ENCODE measurements around the gene KNSTRN.

KNSTRN gene

DNA sequence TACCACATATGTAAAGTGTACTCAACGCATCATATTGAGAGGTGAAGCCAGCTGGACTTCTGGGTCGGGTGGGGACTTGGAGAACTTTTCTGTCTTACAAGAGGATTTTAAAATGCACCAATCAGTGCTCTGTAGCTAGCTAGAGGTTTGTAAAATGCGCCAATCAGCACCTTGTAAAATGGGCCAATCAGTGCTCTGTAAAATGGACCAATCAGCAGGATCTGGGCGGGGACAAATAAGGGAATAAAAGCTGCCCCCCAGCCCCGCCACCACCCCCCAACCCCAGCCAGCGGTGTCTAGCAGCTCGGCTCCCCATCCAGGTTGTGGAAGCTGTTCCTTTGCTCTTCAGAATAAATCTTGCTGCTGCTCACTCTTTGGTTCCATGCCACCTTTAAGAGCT lies 16.8 kb downstream of the KNSTRN start:
- no peak for DNase-seq
- TF ChIP-seq EZH2 (IDR thresholded peaks at IDR 0.05; ENCODE audit: borderline replicate concordance, low read depth, low read length, severe bottlenecking), result no peak
- TF ChIP-seq, protein P1, sequence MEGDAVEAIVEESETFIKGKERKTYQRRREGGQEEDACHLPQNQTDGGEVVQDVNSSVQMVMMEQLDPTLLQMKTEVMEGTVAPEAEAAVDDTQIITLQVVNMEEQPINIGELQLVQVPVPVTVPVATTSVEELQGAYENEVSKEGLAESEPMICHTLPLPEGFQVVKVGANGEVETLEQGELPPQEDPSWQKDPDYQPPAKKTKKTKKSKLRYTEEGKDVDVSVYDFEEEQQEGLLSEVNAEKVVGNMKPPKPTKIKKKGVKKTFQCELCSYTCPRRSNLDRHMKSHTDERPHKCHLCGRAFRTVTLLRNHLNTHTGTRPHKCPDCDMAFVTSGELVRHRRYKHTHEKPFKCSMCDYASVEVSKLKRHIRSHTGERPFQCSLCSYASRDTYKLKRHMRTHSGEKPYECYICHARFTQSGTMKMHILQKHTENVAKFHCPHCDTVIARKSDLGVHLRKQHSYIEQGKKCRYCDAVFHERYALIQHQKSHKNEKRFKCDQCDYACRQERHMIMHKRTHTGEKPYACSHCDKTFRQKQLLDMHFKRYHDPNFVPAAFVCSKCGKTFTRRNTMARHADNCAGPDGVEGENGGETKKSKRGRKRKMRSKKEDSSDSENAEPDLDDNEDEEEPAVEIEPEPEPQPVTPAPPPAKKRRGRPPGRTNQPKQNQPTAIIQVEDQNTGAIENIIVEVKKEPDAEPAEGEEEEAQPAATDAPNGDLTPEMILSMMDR (IDR thresholded peaks at IDR 0.05; ENCODE audit: borderline replicate concordance, extremely low read depth, low read length, poor library complexity, severe bottlenecking), result no peak
- peaks cover 23% of the 10 kb centered on the region for H3K4me1 ChIP-seq (ENCODE audit: insufficient read depth, low read length)

DNA sequence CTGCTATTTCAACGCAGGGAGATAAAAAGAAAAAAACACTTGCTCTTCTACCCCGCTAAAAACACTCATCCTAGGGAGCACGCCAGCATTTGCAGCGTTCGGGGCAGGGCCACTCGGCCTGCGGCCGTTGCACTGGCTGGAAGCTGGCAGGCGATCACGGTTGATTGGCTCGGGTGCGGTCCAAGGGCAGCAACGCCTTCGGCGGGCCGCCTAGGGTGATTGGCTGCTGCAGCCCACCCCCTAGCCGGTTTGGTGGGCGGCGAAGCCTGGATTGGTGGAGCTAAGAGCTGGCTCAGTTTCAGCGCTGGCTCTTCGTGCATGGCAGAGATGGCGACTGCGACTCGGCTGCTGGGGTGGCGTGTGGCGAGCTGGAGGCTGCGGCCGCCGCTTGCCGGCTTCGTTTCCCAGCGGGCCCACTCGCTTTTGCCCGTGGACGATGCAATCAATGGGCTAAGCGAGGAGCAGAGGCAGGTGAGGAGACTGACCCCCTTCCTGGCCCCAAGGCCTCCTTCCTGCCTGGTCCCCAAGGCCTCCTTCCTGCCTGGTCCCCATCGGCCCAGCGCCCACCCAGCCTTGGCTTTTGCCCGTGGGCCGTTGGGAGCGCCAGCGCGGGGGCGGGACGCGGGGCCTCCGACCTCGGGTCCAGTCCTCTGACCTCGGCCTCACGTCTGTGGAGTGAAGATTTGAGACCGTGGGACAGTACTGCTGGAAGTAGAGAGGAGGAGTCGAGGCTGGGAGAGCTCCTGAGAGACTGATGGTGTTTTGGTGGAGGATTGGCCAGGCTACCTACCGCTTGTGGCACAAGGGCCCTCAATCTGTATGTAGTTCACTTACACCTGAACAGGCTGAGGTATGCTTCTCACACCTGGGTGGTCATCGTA lies 23.2 kb downstream of the KNSTRN start, which contains the start of gene IVD:
TSS of gene IVD (plus strand) at position 295 of the 881 bp plus-strand sequence. CDS start at position 328, 33 bp downstream.
- Histone ChIP-seq H3K79me2 (ENCODE audit: insufficient read depth, low read length) (peaks cover 26% of the 10 kb centered on the region), H3K9ac (ENCODE audit: low read depth, low read length) (peak within 1 kb of the TSS; percentile 94), H3K4me1 (ENCODE audit: insufficient read depth, low read length) (peaks cover 35% of the 10 kb centered on the region), H3K36me3 (ENCODE audit: insufficient read depth, low read length) (peaks cover 34% of the 10 kb centered on the region), H3K27me3 (ENCODE audit: insufficient read depth, low read length, poor library complexity) (no peaks in the 10 kb centered on the region), H3K4me3 (ENCODE audit: low read depth in 1 of 2, low read length in 2 of 2) (peak within 1 kb of the TSS; percentile 65 to 84), H3K27ac (ENCODE audit: low read length) (peak within 1 kb of the TSS; percentile 92), H2AFZ (ENCODE audit: low read depth, low read length) (peak within 1 kb of the TSS; percentile 93), H3K4me2 (ENCODE audit: insufficient read depth, low read length) (peak within 1 kb of the TSS; percentile 85), H3K9me3 (ENCODE audit: insufficient read depth, low read length, severe bottlenecking) (no peaks in the 10 kb centered on the region), H4K20me1 (ENCODE audit: insufficient read depth, low read length) (no peaks in the 10 kb centered on the region)
- peak; percentile 94 for DNase-seq
- TF ChIP-seq, protein P1 (IDR thresholded peaks at IDR 0.05; ENCODE audit: borderline replicate concordance, extremely low read depth, low read length, poor library complexity, severe bottlenecking), result no peak
- TF ChIP-seq EZH2 (IDR thresholded peaks at IDR 0.05; ENCODE audit: borderline replicate concordance, low read depth, low read length, severe bottlenecking), result no peak
- ATAC-seq (ENCODE audit: insufficient read depth, low read depth), result peak; percentile 99

More for the DNA sequence above, 16.8 kb downstream of the KNSTRN start:
- no peak overlapping the region for H3K27ac ChIP-seq (ENCODE audit: low read length)
- no peaks in the 10 kb centered on the region for H3K9me3 ChIP-seq (ENCODE audit: insufficient read depth, low read length, severe bottlenecking)
- H3K27me3 ChIP-seq (ENCODE audit: insufficient read depth, low read length, poor library complexity), result no peaks in the 10 kb centered on the region
- H3K36me3 ChIP-seq (ENCODE audit: insufficient read depth, low read length), result peaks cover 5% of the 10 kb centered on the region
- no peak overlapping the region for H3K4me2 ChIP-seq (ENCODE audit: insufficient read depth, low read length)
- no peaks in the 10 kb centered on the region for H4K20me1 ChIP-seq (ENCODE audit: insufficient read depth, low read length)
- H3K4me3 ChIP-seq (ENCODE audit: low read depth in 1 of 2, low read length in 2 of 2), result no peak overlapping the region
- H3K79me2 ChIP-seq (ENCODE audit: insufficient read depth, low read length), result no peaks in the 10 kb centered on the region
- no peak for ATAC-seq (ENCODE audit: insufficient read depth, low read depth)
- no peak overlapping the region for H2AFZ ChIP-seq (ENCODE audit: low read depth, low read length)
- H3K9ac ChIP-seq (ENCODE audit: low read depth, low read length), result no peak overlapping the region

DNA sequence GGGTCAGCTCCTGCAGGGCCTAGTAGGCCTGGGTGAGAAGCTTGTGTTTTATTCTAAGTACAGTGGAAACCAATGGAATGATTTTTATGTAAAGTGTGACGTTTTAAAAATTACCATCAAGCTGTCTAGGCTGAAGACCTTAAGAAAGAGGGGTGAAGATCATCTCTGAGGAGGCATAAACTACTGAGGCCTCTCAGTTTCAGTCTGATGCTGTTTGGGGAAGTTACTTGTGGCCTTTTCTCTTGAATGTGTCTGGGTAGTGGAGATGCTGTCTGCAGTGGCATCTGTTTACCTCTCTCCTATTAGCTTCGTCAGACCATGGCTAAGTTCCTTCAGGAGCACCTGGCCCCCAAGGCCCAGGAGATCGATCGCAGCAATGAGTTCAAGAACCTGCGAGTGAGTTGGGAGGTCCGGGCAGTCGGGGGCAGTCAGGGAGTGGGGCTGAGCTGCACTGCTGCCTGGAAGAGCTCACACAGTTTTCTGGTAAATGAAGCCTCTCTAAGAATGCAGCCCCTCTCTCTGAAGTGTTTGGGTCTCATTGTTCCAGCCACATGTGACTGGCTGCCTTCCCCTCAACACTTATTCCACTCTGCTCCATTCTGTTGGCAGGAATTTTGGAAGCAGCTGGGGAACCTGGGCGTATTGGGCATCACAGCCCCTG lies 24.9 kb downstream of the KNSTRN start:
- H4K20me1 ChIP-seq (ENCODE audit: insufficient read depth, low read length), result no peaks in the 10 kb centered on the region
- H3K27me3 ChIP-seq (ENCODE audit: insufficient read depth, low read length, poor library complexity), result no peaks in the 10 kb centered on the region
- H2AFZ ChIP-seq (ENCODE audit: low read depth, low read length), result no peak overlapping the region
- peak overlapping the region in 1 of 2 experiments; percentile 35; a peak in 1 of 4 replicates for H3K4me3 ChIP-seq (ENCODE audit: low read depth in 1 of 2, low read length in 2 of 2)
- ATAC-seq (ENCODE audit: insufficient read depth, low read depth) (no peak), DNase-seq (no peak)
- peaks cover 26% of the 10 kb centered on the region for H3K79me2 ChIP-seq (ENCODE audit: insufficient read depth, low read length)
- no peak for TF ChIP-seq EZH2 (IDR thresholded peaks at IDR 0.05; ENCODE audit: borderline replicate concordance, low read depth, low read length, severe bottlenecking)
- TF ChIP-seq, protein P1 (IDR thresholded peaks at IDR 0.05; ENCODE audit: borderline replicate concordance, extremely low read depth, low read length, poor library complexity, severe bottlenecking), result no peak
- H3K4me1 ChIP-seq (ENCODE audit: insufficient read depth, low read length), result peaks cover 35% of the 10 kb centered on the region
- H3K36me3 ChIP-seq (ENCODE audit: insufficient read depth, low read length), result peaks cover 51% of the 10 kb centered on the region
- peak overlapping the region; percentile 85 for H3K4me2 ChIP-seq (ENCODE audit: insufficient read depth, low read length)
- no peaks in the 10 kb centered on the region for H3K9me3 ChIP-seq (ENCODE audit: insufficient read depth, low read length, severe bottlenecking)
- no peak overlapping the region for H3K27ac ChIP-seq (ENCODE audit: low read length)
- no peak overlapping the region for H3K9ac ChIP-seq (ENCODE audit: low read depth, low read length)

Data from DND-41 (cell line).